Raji (cell line): ENCODE results near the gene S100B.

Source experiments
- POLR2A ChIP-seq: IDR thresholded peaks from 2 replicates; pipeline ENCODE4 v1.6.1; 2011; ENCODE audit warnings: low read depth, low read length, control low read depth; ENCODE audit not compliant: insufficient read depth

The S100B gene

DNA sequence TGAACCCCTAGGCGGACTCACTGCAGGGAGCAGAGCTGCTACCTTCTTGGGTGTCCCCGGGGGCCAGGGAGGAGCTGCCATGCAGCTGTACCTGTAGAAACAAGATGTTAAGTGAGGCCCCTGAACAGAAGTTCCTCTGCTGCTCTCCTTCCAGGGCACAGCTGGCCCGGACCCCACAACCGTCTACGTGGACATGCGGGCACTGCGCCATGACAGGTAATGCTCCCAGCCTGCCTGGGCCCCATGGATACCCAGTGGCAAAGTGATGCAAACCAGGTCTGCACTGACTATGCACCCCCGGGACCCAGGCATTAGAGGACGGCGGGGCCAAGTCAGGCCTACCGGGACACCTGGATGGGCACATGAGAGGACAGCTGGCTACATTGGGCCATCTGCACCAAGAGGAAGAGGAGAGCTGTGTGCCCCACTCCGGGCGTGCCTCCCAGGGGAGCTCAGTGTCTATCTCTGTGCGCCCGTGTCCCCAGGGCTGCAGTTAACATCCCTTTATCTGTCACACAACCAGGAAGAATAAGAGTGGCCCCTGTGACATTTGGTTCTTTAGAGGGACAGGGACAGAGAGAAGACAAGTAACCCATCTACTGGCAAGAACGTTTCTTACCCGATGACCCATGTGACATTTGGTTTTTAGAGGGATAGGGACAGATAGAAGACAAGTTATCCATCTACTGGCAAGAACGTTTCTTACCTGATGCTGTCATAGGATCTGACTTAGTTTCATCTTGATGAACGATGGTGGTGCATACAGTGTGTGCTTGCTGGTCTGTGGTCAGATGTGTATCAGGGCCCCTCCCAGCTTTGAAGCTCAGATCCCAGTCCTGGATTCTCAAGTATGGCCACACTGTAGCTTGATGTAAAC lies 44.1 kb downstream of the S100B start:
- no peak for TF ChIP-seq POLR2A

DNA sequence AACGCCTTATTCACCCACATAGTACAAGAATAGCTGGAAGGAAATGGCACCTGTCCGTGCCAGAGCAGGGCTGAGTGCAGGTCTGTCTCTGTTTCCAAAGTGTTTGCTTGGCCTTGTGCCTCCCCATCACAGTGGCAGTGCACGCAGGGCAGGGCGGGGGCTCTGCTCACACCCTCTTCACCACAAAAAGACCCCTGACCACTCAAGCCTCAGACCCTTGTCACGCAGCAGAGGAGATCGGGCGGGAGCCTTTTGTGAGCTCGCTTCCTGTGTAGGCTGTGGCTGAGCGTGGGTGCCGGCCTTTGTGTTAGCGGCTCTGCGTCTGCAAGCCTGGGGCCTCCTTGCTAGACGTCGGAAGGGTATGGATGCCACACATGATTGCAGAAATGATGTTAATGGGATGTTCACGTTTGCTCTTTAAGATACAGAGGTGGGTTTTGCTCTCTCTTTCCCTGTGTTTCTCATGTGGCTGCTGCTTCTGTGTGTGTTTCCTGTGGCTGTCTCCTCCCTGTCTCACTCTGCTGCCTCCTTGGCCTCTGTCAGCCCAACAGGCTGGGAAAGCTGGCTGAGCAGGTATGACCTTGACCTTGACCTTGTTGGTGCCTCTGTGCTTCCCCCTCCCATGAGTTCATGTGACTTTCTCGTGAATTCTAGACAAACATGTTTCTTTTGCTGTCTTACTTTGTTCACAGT lies 45.4 kb downstream of the S100B start:
- TF ChIP-seq POLR2A, result no peak

DNA sequence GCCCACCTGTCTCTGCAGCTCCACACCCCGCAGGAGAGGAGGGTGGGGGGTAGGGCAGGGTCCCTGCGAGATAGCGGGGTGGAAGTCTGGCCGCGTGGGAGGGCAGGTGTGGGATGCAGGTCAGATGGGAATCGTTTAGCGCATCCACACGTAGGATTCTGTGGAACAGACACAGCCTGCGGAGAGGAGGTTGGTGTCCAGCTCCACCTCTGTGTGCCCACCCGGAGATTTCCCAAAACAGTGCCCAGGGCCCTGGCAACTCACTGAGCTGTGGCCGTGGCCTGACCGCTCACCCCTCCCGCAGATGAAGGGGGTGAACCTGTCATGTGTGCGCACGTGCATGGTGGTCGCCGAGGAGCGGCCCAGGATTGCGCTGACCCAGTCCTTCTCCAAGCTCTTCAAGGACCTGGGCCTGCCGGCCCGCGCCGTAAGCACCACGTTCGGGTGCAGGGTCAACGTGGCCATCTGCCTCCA lies 46.9 kb downstream of the S100B start:
- TF ChIP-seq POLR2A, result no peak

DNA sequence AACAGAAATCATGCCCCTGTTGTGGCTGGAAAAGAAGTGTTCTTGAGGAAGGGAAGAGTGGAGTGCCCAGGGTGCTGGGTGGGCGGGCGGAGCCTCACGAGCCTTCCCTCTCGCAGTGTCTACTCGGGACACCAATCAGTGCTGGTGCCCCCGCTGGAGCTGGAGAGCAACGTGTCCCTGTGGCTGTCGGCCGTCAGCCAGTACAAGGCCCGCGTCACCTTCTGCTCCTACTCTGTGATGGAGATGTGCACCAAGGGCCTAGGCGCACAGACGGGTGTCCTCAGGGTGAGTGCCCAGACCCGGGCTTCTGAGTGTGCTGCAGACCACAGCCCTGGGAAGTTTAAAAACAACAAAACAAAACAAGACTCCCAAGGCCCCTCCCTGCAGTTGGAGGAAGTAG lies 47.4 kb downstream of the S100B start:
- no peak for TF ChIP-seq POLR2A

DNA sequence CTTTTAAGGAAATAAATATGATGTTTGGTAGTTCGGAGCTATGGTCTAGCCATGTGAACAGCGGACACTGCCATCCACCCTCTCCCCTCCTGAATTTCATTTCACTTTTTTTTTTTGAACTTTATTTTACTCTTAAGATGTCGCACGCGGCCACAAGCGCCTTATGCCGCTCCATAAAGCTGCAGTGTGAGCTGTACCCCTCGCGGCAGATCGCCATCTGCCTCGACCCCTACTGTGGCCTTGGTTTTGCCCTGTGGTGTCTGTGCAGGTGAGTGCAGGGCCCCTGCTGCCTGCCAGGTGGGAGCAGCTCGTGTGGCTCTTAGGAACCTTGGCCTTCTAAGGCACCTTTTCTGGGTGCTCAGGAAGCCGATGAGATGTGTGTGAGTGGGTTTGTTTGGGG lies 48.1 kb downstream of the S100B start:
- TF ChIP-seq POLR2A, result no peak

DNA sequence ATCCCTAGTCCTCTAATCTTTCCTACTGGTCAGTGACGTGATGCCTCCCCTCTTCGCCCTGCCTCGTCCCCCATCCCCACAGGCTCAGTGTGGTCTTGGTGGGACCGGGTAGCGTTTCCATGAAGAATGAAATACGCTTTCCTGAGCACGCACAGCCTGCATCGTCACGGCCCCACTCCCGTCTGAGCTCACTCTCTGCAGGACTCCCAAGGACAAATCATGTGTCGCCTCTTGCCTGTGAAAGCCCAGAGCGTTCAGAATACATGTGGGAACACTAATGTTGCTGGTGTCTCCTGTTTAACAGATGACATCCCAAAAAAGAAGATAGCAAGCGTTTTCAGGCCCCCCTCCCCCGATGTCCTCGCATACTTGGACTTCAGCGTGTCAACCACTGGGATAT lies 49.2 kb downstream of the S100B start:
- TF ChIP-seq POLR2A, result no peak

DNA sequence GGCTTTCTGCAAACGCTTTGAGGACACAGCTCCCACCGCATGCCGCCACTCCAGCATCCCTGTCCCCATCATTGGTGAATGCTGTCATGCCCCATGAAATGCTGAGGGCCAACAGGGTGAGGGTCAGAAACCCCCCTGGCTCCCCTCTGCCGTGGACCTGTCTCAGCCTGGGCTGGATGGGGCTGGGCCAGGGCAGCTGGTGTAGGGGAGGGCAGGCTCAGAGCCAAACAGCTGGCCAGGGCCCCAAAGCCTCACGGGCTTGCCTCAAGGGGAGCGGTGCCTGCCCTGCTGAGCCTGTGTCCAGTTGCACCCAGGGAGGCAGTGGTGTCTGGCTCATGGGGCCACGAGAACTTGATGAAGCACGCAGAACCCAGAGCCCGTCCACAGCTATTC lies 49.7 kb downstream of the S100B start:
- no peak for TF ChIP-seq POLR2A

DNA sequence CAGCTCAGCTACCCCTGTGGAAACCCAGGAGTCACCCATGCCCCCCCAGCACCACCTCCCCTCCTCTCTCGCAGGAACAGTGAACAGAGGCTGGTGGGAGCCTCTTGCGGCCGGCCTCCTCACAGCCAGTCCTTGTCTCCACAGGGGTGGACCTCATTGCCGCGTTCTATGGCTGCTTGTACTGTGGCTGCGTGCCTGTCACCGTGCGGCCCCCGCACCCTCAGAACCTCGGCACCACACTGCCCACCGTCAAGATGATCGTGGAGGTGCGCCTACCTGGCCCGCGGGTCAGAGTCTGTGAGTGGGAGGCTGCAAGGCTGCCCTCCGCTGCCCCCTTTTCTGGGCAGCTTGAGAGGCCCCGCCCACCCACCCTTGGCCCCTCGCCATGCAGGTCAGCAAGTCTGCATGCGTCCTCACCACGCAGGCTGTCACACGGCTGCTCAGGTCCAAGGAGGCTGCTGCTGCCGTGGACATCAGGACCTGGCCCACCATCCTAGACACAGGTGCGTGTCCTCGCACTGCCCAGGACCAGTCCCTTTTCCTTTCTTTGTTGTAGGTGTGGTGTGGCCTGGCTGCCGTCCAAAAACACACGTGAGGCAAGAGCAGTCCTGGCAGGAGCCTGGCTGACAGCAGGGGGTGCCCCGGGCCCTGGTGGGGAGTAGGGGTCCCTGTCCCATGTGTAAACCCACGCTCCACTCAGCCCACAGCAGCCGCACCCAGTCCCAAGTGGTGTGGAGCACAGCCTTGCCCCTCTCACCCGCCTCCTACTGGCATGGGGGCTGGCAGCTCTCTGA lies 50.3 kb downstream of the S100B start:
- TF ChIP-seq POLR2A, result no peak

DNA sequence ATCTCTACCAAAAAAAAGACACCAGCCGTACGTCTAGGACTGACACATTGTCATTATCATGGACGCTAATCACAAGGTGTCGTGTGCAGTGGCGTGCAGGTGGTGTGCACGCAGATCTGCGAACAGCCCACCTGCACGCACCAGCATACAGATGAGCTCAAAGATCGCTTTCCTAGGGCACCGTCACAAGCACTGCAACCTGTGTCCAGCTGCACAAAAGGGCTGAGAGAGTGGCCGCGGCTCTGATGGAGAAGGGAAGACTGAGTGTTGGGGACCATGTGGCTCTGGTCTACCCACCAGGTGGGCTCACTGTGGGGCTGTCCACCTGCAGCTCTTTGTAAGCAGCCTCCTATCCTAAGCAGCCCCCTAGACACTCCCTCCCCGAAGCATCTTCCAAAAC lies 50.9 kb downstream of the S100B start:
- no peak for TF ChIP-seq POLR2A

DNA sequence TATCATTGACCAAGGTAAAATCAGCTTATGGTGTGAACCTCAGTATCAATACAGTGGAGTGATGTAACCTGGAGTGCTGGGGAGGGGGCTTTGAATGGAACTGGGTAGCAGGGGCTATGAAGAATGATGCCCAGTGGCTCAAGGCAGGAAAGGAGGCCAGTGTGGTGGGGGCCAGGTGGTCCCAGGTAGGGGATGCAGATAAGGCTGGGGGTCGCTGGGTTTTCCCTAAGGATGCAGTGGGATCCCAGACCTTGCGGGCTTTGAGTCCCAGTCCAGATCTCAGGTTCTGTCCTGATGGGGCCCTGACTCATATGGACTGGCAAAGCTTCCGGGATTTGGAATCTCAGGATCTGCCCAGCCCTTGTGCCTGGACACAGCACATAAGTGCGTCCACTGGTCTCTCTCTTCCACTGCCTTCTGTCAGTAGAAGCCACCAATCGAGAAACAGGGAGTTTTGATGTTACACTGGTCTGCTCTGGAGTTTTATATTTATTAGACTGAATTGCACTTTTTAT lies 52.0 kb downstream of the S100B start:
- no peak for TF ChIP-seq POLR2A

DNA sequence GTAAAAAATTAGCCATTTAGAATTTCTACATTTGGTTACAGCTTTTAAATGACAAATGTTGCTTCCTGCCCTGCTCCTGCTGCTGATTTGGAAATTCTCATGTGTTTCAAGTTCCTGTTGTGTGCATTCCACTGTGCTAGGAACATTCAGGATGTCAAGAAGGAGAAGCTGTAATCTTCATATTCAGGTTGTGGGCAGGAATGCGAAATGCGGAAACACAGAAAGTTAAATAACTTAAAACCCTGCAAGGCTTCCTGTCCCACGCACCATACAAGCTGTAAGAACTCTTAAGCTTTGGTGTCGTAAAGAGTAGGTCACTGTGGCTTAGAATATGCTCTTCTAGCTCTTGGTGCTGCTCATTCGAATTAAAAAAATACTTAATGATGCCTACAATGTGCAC lies 52.6 kb downstream of the S100B start:
- no peak for TF ChIP-seq POLR2A

DNA sequence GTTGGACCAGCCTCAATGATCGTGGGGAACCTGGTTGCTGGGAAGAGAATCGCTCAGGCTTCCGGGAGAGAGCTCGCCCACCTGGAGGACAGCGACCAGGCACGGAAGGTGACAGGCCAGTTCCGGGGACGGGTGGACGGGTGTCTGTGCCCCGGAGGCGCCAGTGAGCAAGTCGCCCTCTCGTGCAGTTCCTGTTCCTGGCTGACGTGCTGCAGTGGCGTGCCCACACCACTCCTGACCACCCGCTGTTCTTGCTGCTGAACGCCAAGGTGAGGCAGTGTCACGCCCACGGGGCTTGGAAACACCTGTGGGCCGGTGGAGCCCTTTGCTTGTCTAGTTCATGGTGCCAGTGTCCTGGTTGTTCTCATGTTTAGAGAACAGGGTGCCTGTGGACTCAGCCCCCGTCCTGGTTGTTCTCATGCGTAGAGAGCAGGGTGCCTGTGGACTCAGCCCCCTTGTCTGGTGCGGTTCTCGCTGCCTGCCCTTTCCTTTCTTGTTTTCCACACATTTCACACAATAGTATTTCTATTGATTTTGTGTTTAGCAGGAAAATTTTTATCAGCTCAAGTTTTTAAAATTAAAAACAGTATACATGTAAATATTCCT lies 53.1 kb downstream of the S100B start:
- TF ChIP-seq POLR2A, result no peak

DNA sequence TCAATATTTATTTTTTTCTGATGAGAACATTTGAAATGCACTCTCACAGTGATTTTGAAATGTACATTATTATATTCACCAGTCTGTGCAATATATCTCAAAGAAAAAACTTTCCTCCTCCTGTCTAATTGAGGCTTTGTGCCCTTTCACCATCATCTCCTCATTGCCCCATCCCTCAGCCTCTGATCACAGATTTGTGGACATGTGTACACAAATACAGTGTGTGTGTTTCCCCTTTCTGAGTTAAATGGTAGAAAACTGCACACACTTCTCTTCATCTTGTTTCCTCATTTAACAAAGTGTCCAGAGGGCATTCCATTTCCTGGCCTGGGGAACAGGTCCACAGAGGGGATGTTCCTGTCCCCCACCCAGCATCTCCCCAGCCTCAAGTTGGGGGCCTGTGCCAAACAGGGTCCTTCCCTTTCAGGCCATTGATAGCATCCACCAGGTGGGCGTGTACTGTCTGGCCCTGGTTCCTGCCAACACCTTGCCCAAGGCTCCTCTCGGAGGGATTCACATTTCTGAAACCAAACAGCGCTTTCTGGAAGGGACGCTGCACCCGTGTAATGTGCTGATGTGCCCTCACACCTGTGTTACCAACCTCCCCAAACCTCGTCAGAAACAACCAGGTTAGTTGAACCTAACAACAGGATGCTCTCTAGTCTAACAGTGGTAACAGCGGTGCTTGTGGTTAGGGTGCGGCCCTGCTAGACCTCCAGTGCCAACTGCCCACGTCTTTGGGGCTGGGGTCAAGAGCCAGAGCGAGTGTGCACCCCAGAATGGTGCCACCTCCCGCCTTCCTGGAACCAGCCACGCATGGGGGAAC lies 54.6 kb downstream of the S100B start:
- no peak for TF ChIP-seq POLR2A

DNA sequence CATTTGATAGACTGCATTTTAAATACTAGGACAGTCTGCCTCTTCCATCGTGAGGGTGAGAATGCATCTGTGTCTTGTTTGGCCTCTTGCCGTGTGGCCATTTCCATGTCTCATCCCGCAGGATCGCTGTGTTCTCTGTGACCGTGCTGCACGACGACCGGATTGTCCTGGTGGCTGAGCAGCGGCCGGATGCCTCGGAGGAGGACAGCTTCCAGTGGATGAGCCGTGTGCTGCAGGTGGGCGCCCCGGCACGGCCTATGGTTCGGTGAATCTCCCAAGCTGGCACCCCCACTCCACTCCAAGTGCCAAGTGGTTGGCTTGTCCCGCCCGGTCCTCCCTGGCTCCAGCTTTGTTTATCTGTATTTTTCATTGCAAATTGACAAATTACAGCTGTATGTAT lies 55.2 kb downstream of the S100B start:
- TF ChIP-seq POLR2A, result no peak
